Liver (tissue), 9 donors: ENCODE measurements around the gene PARD3. TPM values are rescaled to one million over a fixed set of nuclear protein-coding genes. Genes with fewer than 3 reads are reported as not detected.

Experiments
- DNase-seq: peaks from one replicate; pipeline ENCODE4 v3.0.0-alpha.2; 2017; ENCODE audit warnings: low spot score
- H3K27ac ChIP-seq, 2 donors: one replicate each; pipeline ENCODE4 v1.7.0; 2013; ENCODE audit warnings: inconsistent platforms in 2 of 2, low read length in 2 of 2, control low read depth in 1 of 2, low read depth in 1 of 2, mild to moderate bottlenecking in 1 of 2
- H3K27me3 ChIP-seq, 4 donors: one replicate each; pipeline versions ENCODE4 v1.6.1 to v1.7.0; 2013; ENCODE audit warnings: low read length in 3 of 4, inconsistent platforms in 1 of 4, mild to moderate bottlenecking in 1 of 4, moderate library complexity in 1 of 4; ENCODE audit not compliant: control insufficient read depth in 4 of 4, insufficient read depth in 4 of 4
- H3K36me3 ChIP-seq, 4 donors: one replicate each; pipeline versions ENCODE4 v1.6.1 to v1.7.0; 2013; ENCODE audit warnings: low read length in 3 of 4, mild to moderate bottlenecking in 3 of 4, low read depth in 1 of 4, moderate library complexity in 1 of 4; ENCODE audit not compliant: control insufficient read depth in 4 of 4, insufficient read depth in 3 of 4
- H3K4me1 ChIP-seq, 4 donors: one replicate each; pipeline versions ENCODE4 v1.6.1 to v1.7.0; 2013; ENCODE audit warnings: low read length in 3 of 4, mild to moderate bottlenecking in 3 of 4, moderate library complexity in 1 of 4; ENCODE audit not compliant: control insufficient read depth in 4 of 4, insufficient read depth in 4 of 4
- H3K4me3 ChIP-seq, 3 donors: one replicate each; pipeline versions ENCODE4 v1.6.1 to v1.7.0; 2013; ENCODE audit warnings: low read length in 3 of 3, control low read depth in 1 of 3, low read depth in 1 of 3, mild to moderate bottlenecking in 1 of 3
- H3K9ac ChIP-seq, 2 donors: one replicate each; pipeline ENCODE4 v1.7.0; 2013; ENCODE audit warnings: low read length in 2 of 2, mild to moderate bottlenecking in 2 of 2, moderate library complexity in 2 of 2, control low read depth in 1 of 2, low read depth in 1 of 2
- H3K9me3 ChIP-seq, 4 donors: one replicate each; pipeline versions ENCODE4 v1.6.1 to v1.7.0; 2013; ENCODE audit warnings: low read length in 3 of 4; ENCODE audit not compliant: control insufficient read depth in 4 of 4
- EGR1 ChIP-seq, 2 donors: IDR thresholded peaks; 2 replicates each; pipeline ENCODE4 v1.6.1; 2016 to 2018; ENCODE audit warnings: antibody characterized with exemption in 2 of 2, low read depth in 2 of 2
- FOXA1 ChIP-seq: IDR thresholded peaks from 2 replicates; pipeline ENCODE4 v1.6.1; 2016; ENCODE audit warnings: antibody characterized with exemption
- FOXA2 ChIP-seq: IDR thresholded peaks from 2 replicates; pipeline ENCODE4 v1.6.1; 2016; ENCODE audit warnings: antibody characterized with exemption
- GABPA ChIP-seq, 2 donors: IDR thresholded peaks in 1 of 2; conservative IDR thresholded peaks in 1 of 2; 2 replicates each; pipeline ENCODE4 v1.6.1; 2016; ENCODE audit warnings: antibody characterized with exemption in 2 of 2, mild to moderate bottlenecking in 1 of 2, moderate library complexity in 1 of 2
- HNF4A ChIP-seq, 2 donors: conservative IDR thresholded peaks; 2 replicates each; pipeline ENCODE4 v1.6.1; 2016; ENCODE audit warnings: antibody characterized with exemption in 2 of 2, mild to moderate bottlenecking in 2 of 2
- HNF4G ChIP-seq: IDR thresholded peaks from 2 replicates; pipeline ENCODE4 v1.6.1; 2016; ENCODE audit warnings: antibody characterized with exemption
- JUND ChIP-seq, 2 donors: IDR thresholded peaks; 2 replicates each; pipeline ENCODE4 v1.6.1; 2016; ENCODE audit warnings: antibody characterized with exemption in 2 of 2
- NR2F2 ChIP-seq: IDR thresholded peaks from 2 replicates; pipeline ENCODE4 v1.6.1; 2016; ENCODE audit warnings: antibody characterized with exemption
- RAD21 ChIP-seq, 2 donors: IDR thresholded peaks; 2 replicates each; pipeline ENCODE4 v1.6.1; 2016; ENCODE audit warnings: antibody characterized with exemption in 2 of 2, mild to moderate bottlenecking in 2 of 2
- RXRA ChIP-seq, 2 donors: IDR thresholded peaks; 2 replicates each; pipeline ENCODE4 v1.6.1; 2017 to 2018; ENCODE audit warnings: antibody characterized with exemption in 2 of 2, mild to moderate bottlenecking in 1 of 2
- SP1 ChIP-seq: IDR thresholded peaks from 2 replicates; pipeline ENCODE4 v1.6.1; 2018; ENCODE audit warnings: antibody characterized with exemption, mild to moderate bottlenecking
- TAF1 ChIP-seq: conservative IDR thresholded peaks from 2 replicates; pipeline ENCODE4 v1.6.1; 2016; ENCODE audit warnings: antibody characterized with exemption, mild to moderate bottlenecking
- YY1 ChIP-seq: IDR thresholded peaks from 2 replicates; pipeline ENCODE4 v1.6.1; 2016; ENCODE audit warnings: antibody characterized with exemption, mild to moderate bottlenecking
- WGBS: extraction: QIAGEN DNeasy Blood & Tissue Kit; methylation state at CpG from one replicate; pipeline ENCODE4 v1.1.7; 2013; 5-methylcytosine and 5-hydroxymethylcytosine counted together
- polyA plus RNA-seq, 2 donors: library from polyadenylated mRNA; stranded (reverse) in 1 of 2; unstranded in 1 of 2; fragments of 200-250 nt in 1 of 2; fragments of >200 nt in 1 of 2; fragmentation: Nextera tagmentation in 1 of 2; extraction: Ambion mirVana in 1 of 2; gene quantifications; one replicate each; pipeline versions ENCODE4 v1.2.1 to v1.2.3, GENCODE V29; 2013 to 2015
- total RNA-seq, 2 donors: library from RNA; depleted of rRNA; stranded (reverse); fragments of >200 nt; gene quantifications; one replicate each; pipeline ENCODE4 v1.2.3, GENCODE V29; 2014
- TF ChIP-seq, protein P1 (sequence below): IDR thresholded peaks from 2 replicates; pipeline ENCODE4 v1.6.1; 2016; ENCODE audit warnings: antibody characterized with exemption
- TF ChIP-seq, protein P2 (sequence below): fragments of 150-350 bp; IDR thresholded peaks from 2 replicates; pipeline ENCODE4 v1.5.1; 2017; ENCODE audit warnings: improper control_type of control experiment, low read depth, low read length; ENCODE audit not compliant: missing input control
- TF ChIP-seq, protein P3 (sequence below): IDR thresholded peaks from 2 replicates; pipeline ENCODE4 v1.6.1; 2016; ENCODE audit warnings: antibody characterized with exemption
- TF ChIP-seq, protein P4 (sequence below): IDR thresholded peaks from 2 replicates; pipeline ENCODE4 v1.6.1; 2016; ENCODE audit warnings: antibody characterized with exemption
- TF ChIP-seq, protein P5 (sequence below): IDR thresholded peaks from 2 replicates; pipeline ENCODE4 v1.6.1; 2016; ENCODE audit warnings: antibody characterized with exemption, mild to moderate bottlenecking
- donor health status: healthy.
- donor health status: healthy.
- donor health status: healthy.
- donor health status: healthy.
- donor health status: healthy.

The PARD3 gene
- total and polyA plus RNA-seq, 4 donors = 12.3 to 43.8 (median 13.5) TPM

DNA sequence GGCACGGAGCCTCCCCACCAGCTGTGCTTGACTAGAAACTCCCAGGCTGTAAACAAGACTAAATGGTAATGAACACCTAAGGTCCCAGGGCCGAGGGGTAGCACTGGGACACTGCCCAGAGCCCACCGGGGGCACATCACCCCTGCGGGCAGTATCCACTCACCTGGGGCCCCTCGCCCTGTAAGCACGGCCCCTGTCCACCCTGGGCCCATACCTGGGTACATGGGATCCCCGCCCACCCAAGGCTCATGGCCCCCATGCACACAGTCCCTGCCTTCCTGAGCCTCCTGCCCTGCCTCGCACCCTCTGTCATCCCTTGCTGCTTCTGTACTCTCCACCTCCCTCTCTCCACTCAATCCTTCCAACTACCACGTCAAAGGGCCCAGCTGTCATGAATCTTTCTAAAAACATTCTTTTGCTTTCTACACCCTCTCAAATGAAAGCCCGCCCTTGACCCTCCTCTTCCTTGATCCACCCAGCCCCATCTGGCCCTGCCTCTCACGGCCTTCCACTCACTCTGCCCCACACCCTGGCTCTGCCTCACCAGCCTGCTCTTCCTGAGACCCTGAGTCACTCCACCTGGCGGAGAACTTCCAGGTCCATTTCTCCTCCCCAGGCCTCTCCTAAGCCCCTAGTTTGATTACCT lies 173.1 kb downstream of the PARD3 start:
- DNase-seq = no peak
- no peaks in the 10 kb centered on the region for H3K9me3 ChIP-seq
- peaks cover 0 to 13% (median 12%) of the 10 kb centered on the region in 4 donors for H3K4me1 ChIP-seq
- WGBS = 92% methylated on average over 12 of the region's 12 CpGs
- H3K36me3 ChIP-seq = no peaks in the 10 kb centered on the region
- no peak overlapping the region for H3K27ac ChIP-seq
- TF ChIP-seq TAF1 = no peak
- no peak for TF ChIP-seq FOXA2
- TF ChIP-seq, protein P1, sequence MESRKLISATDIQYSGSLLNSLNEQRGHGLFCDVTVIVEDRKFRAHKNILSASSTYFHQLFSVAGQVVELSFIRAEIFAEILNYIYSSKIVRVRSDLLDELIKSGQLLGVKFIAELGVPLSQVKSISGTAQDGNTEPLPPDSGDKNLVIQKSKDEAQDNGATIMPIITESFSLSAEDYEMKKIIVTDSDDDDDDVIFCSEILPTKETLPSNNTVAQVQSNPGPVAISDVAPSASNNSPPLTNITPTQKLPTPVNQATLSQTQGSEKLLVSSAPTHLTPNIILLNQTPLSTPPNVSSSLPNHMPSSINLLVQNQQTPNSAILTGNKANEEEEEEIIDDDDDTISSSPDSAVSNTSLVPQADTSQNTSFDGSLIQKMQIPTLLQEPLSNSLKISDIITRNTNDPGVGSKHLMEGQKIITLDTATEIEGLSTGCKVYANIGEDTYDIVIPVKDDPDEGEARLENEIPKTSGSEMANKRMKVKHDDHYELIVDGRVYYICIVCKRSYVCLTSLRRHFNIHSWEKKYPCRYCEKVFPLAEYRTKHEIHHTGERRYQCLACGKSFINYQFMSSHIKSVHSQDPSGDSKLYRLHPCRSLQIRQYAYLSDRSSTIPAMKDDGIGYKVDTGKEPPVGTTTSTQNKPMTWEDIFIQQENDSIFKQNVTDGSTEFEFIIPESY = no peak
- no peak for TF ChIP-seq SP1
- TF ChIP-seq, protein P2, sequence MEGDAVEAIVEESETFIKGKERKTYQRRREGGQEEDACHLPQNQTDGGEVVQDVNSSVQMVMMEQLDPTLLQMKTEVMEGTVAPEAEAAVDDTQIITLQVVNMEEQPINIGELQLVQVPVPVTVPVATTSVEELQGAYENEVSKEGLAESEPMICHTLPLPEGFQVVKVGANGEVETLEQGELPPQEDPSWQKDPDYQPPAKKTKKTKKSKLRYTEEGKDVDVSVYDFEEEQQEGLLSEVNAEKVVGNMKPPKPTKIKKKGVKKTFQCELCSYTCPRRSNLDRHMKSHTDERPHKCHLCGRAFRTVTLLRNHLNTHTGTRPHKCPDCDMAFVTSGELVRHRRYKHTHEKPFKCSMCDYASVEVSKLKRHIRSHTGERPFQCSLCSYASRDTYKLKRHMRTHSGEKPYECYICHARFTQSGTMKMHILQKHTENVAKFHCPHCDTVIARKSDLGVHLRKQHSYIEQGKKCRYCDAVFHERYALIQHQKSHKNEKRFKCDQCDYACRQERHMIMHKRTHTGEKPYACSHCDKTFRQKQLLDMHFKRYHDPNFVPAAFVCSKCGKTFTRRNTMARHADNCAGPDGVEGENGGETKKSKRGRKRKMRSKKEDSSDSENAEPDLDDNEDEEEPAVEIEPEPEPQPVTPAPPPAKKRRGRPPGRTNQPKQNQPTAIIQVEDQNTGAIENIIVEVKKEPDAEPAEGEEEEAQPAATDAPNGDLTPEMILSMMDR = no peak
- TF ChIP-seq EGR1 (IDR thresholded peaks at IDR 0.05; ENCODE audit: low read depth in 2 of 2) = no peak
- no peak for TF ChIP-seq HNF4A (conservative IDR thresholded peaks at IDR 0.05)
- TF ChIP-seq, protein P3, sequence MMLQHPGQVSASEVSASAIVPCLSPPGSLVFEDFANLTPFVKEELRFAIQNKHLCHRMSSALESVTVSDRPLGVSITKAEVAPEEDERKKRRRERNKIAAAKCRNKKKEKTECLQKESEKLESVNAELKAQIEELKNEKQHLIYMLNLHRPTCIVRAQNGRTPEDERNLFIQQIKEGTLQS = no peak
- no peak for TF ChIP-seq NR2F2
- TF ChIP-seq, protein P4, sequence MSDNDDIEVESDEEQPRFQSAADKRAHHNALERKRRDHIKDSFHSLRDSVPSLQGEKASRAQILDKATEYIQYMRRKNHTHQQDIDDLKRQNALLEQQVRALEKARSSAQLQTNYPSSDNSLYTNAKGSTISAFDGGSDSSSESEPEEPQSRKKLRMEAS = no peak
- no peak for TF ChIP-seq JUND (IDR thresholded peaks at IDR 0.05)
- TF ChIP-seq RAD21 (IDR thresholded peaks at IDR 0.05) = no peak
- TF ChIP-seq, protein P5, sequence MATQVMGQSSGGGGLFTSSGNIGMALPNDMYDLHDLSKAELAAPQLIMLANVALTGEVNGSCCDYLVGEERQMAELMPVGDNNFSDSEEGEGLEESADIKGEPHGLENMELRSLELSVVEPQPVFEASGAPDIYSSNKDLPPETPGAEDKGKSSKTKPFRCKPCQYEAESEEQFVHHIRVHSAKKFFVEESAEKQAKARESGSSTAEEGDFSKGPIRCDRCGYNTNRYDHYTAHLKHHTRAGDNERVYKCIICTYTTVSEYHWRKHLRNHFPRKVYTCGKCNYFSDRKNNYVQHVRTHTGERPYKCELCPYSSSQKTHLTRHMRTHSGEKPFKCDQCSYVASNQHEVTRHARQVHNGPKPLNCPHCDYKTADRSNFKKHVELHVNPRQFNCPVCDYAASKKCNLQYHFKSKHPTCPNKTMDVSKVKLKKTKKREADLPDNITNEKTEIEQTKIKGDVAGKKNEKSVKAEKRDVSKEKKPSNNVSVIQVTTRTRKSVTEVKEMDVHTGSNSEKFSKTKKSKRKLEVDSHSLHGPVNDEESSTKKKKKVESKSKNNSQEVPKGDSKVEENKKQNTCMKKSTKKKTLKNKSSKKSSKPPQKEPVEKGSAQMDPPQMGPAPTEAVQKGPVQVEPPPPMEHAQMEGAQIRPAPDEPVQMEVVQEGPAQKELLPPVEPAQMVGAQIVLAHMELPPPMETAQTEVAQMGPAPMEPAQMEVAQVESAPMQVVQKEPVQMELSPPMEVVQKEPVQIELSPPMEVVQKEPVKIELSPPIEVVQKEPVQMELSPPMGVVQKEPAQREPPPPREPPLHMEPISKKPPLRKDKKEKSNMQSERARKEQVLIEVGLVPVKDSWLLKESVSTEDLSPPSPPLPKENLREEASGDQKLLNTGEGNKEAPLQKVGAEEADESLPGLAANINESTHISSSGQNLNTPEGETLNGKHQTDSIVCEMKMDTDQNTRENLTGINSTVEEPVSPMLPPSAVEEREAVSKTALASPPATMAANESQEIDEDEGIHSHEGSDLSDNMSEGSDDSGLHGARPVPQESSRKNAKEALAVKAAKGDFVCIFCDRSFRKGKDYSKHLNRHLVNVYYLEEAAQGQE = no peak
- no peak for TF ChIP-seq YY1
- no peak for TF ChIP-seq FOXA1
- TF ChIP-seq RXRA (IDR thresholded peaks at IDR 0.05) = no peak
- TF ChIP-seq GABPA (IDR thresholded peaks at IDR 0.05 in 1 of 2, conservative IDR thresholded peaks at IDR 0.05 in 1 of 2) = no peak
- no peak for TF ChIP-seq HNF4G
- no peak overlapping the region for H3K9ac ChIP-seq
- no peaks in the 10 kb centered on the region for H3K27me3 ChIP-seq
- H3K4me3 ChIP-seq = no peak overlapping the region
